NCI-H2196 treated with DMSO at 0.1 percent for 48 hours (cell line): ENCODE data around the gene C1QTNF9.
A peak's percentile ranks its signal among the peaks of the same experiment; 100 is the strongest.
"Not testable (repeated sequence)": the region's sequence is repeated elsewhere in the genome, so short reads cannot be mapped to it uniquely, and the experiment has no call there.

Source experiments
- DNase-seq: peaks from one replicate; lab custom pipeline; 2025; ENCODE audit not compliant: unreplicated experiment; lab: John Stamatoyannopoulos, UW

Gene C1QTNF9

GRCh38 chr13:24319641-24320040 is 10.3 kb downstream of the C1QTNF9 start:
- not testable (repeated sequence) for DNase-seq

DNA sequence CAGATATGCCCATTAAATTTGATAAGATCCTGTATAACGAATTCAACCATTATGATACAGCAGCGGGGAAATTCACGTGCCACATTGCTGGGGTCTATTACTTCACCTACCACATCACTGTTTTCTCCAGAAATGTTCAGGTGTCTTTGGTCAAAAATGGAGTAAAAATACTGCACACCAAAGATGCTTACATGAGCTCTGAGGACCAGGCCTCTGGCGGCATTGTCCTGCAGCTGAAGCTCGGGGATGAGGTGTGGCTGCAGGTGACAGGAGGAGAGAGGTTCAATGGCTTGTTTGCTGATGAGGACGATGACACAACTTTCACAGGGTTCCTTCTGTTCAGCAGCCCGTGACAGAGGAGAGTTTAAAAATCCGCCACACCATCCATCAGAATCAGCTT is 12.0 kb downstream of the C1QTNF9 start:
- DNase-seq: not testable (repeated sequence)

- peak; percentile 0 for DNase-seq
Measured at GRCh38 chr13:24322470-24322869, 13.1 kb downstream of the C1QTNF9 start.

- DNase-seq: no peak
Measured at GRCh38 chr13:24323036-24323738, 13.8 kb downstream of the C1QTNF9 start.

DNA sequence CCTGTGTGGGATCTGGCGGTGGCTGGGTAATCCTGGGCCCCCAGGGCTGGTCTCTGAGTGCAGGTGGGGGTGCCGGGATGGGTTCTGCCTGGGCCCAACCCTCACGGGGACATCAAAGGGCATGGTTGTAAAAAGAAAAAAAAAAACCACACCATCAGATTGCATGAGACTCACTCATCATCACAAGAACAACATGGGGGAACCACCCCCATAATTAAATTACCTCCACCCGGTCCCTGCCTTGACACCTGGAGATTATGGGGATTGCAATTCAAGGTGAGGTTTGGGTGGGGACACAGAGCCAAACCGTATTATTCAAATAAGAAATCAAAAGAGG is 14.3 kb downstream of the C1QTNF9 start:
- no peak for DNase-seq

DNA sequence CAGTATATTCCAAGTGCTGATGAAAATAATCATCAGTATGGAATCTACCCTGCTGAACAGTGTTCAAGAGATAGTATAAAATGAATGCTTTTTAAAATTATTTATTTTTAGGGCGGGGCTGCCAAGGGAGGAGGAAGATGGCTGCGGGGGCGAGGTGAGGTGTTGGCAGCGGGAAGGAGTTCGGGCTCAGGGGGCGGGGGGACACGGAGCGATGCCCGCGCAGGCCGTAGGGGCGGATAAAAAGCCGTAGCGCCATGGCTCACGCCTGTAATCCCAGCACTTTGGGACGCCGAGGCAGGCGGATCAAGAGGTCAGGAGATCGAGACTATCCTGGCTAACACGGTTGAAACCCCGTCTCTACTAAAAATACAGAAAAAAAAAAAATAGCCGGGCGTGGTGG is 18.2 kb downstream of the C1QTNF9 start:
- DNase-seq: not testable (repeated sequence)

DNA sequence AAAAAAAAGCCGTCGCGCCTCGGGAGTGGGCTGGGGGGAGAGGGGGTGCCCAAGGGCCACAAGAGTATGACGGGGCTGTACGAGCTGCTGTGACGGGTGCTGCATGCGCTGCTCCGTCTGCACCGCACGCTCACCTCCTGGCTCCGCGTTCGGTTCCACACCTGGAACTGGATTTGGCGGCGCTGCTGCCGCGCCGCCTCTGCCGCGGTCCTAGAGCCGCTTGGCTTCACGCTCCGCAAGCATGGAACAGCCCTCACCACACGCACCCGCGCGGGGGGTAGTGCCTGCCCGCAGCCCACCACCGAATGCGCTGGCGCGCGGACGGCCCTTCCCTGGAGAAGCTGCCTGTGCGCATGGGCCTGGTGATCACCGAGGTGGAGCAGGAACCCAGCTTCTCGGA is 18.8 kb downstream of the C1QTNF9 start:
- no peak for DNase-seq

- no peak for DNase-seq
Measured at GRCh38 chr13:24338721-24339120, 29.3 kb downstream of the C1QTNF9 start.

DNA sequence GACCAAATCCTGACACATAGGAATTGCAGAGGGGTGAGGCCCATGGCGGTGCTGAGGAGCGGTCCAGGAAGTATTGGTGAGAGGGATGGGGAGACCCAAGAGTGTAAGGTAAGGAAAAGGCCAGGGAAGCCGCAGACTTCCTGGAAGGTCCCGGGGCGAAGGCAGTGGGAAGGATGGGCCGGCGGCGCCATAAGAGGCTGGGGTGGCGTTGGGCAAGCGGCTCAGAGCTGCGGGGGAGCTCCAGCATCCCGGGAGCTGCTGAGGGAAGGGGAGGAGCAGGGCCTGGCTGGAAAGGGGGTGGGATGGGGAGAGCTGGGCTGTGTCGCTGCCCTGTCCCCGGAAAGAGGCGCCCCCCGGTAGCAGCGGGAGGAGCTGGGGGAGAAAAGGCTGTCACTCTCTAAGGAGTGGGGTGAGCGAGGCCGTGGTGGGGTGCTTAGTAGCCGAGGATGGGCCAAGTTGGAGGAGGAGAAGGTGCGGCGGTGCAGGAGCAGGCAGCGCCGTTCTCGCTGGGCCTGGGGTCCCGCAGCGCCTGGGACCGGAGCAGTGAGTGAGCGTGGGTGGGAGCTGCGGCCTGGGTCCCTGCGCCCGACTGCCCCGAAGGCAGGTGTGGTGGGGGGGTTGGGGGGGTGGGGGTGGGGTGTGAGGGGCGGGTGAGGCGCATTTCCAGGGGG is 30.7 kb downstream of the C1QTNF9 start:
- DNase-seq: no peak

- no peak for DNase-seq
Measured at GRCh38 chr13:24340608-24340955, 31.2 kb downstream of the C1QTNF9 start.

DNA sequence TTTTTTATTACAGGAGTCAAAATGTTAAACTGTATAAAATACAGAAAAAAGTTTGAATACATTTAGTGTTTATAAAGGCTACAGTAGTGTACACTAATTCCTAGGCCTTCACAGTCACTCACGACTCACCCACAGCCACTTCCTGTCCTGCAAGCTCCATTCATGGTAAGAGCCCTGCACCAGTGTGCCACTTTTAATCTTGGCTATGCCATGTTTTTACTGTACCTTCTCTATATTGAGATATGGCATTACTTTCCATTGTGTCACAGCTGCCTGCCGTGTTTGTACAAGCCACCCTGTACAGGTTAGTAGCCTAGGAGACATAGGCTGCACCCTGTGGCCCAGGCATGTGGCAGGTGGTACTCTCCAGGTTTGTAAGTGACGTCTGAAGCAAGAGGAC is 32.1 kb downstream of the C1QTNF9 start:
- no peak for DNase-seq

GRCh38 chr13:24348385-24348784 is 39.0 kb downstream of the C1QTNF9 start:
- DNase-seq: no peak

DNA sequence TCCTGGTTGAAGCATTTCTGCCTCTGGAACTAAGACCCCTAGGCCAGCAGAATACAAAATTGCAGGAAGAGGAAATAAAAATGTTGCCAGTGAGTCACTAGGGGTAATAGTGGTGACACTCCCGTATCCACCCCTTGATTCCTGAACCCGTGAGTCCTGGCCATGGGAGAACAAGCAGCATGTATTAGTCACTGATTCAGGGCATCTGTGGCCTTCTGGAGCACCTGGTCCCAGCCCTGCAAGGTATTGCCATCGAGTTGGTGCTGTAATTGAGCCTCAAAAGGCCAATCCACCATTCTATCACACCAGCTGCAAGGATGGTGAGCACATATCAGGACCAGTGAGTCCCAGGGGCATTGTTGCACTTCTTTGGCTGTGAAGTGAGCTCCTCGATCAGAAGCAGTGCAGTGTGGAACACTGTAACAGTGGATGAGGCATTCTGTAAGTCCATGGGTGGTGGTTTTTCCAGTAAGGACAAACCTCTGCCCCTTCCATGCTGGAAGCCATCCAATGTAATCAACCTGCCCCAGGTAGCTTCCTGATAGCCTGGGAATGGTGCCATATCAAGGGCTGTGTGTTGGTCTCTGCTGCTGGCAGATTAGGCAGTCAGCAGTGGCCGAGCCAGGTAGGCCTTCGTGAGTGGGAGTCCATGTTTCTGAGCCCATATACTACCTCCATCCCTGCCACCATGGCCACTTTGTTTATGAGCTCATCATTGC is 39.6 kb downstream of the C1QTNF9 start:
- peak; percentile 50 for DNase-seq

DNA sequence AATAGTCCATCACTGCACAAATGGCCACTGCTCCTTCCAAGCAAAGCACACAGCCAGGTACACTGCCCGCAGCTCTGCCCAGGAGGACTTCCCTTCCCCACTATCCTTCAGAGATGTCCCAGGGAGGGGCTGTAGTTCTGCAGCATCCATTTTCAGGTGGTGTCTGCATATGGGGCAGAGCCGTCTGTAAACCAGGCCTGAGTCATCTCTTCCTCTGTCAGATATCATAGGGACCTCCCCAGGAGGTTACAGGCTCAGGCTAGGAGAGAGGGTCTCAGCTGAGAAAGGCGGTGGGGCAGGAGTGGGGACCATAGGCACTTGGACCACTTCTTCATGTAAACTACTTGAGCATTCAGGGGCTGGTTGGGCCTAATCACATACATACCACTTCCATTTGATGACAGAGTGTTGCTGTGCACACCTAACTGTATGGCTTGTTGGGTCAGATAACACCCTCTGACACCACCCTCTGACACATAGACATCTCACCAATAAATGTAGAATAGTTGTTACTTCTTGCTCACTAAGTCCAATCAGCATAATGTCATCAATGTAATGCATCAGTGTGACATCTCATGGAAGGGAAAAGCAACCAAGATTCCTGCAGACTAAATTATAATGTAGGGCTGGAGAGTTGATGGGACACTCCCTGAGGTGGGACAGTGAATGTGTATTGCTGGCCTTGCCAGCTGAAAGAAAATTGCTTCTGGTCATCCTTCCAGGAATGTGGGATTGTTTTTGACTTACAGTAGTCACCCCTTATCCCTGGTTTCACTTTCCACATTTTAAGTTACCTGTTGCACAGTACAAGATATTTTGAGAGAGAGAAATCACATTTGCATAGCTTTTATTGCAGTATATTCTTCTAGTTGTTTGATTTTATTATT is 40.6 kb downstream of the C1QTNF9 start:
- not testable (repeated sequence) for DNase-seq

GRCh38 chr13:24351423-24351822 is 42.0 kb downstream of the C1QTNF9 start:
- DNase-seq: no peak

- DNase-seq: no peak
Measured at GRCh38 chr13:24353736-24354135, 44.4 kb downstream of the C1QTNF9 start.

- no peak for DNase-seq
Measured at GRCh38 chr13:24355103-24355502, 45.7 kb downstream of the C1QTNF9 start.

DNA sequence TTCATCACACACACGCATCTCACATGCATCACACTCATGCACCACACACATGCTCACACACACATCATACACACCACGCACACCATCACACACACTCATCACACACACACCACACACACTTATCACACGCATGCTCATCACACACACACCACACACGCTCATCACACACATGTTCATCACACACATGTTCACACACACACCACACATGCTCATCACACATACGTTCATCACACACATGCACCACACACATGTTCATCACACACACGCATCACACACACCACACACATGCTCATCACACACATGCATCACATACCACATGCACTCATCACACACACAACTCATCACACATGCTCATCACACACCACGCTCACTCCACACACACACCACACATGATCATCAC is 46.9 kb downstream of the C1QTNF9 start:
- DNase-seq: no peak

GRCh38 chr13:24356837-24357236 is 47.5 kb downstream of the C1QTNF9 start:
- no peak for DNase-seq

GRCh38 chr13:24357756-24358155 is 48.4 kb downstream of the C1QTNF9 start:
- no peak for DNase-seq

- DNase-seq: not testable (repeated sequence)
Measured at GRCh38 chr13:24358836-24359235, 49.5 kb downstream of the C1QTNF9 start.
